Measurements from ENCODE around the gene SUSD1.

- TF ChIP-seq CTCF (IDR thresholded peaks at IDR 0.05; ENCODE audit: low read depth, low read length) (no peak), POLR2A (IDR thresholded peaks at IDR 0.05; ENCODE audit: extremely low read depth, insufficient read length) (no peak)
These were observed 4.1 kb downstream of the SUSD1 start for GRCh38 chr9:112170968-112171367.
